IPS-18c (cell line): ENCODE results near the gene PDK1.
A peak's percentile ranks its signal among the peaks of the same experiment; 100 is the strongest.
"Not testable (repeated sequence)": the region's sequence is repeated elsewhere in the genome, so short reads cannot be mapped to it uniquely, and the experiment has no call there.

Experiments
- H3K4me3 ChIP-seq: 2 replicates; pipeline ENCODE4 v1.7.0; 2013; ENCODE audit warnings: low read depth, mild to moderate bottlenecking, low read length, moderate library complexity; ENCODE audit not compliant: insufficient read depth
- H3K9me3 ChIP-seq: one replicate; pipeline ENCODE4 v1.6.1; 2013; ENCODE audit warnings: mild to moderate bottlenecking, low read length, moderate library complexity; ENCODE audit not compliant: control insufficient read depth, insufficient read depth

The PDK1 gene

DNA sequence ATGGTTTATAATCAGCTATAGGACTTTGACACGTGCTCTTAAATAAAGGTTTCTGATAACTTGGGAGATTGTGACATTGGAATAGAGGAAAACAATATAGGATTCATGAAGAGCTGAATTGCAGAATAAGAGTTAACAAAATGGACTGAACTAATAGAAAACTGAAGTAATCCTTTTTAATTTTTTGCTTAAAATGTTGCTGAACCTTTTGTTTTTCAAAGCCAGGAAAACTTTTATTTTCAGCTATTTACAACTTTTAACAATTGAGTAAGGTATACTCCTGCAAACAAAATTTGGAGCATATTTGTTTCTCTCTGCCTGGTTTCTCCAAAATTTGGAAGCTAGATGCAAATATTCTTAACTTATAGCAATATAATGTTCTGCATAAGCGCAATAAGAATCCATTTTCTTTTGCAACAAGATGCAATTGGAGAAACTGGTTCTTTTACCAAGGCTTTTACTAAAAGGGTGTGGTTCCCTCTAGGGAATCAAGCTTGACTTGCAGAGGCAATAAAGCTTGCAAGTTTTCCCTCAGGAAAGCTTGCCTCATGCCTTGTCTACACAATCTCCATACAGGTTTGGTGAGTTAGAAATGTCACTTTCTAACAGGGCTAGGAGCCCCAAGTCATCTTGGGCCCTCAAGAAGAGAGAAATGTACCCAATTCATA lies 10.3 kb upstream of the PDK1 start:
- Histone ChIP-seq H3K9me3 (peaks cover 7% of the 10 kb centered on the region), H3K4me3 (no peak overlapping the region)

DNA sequence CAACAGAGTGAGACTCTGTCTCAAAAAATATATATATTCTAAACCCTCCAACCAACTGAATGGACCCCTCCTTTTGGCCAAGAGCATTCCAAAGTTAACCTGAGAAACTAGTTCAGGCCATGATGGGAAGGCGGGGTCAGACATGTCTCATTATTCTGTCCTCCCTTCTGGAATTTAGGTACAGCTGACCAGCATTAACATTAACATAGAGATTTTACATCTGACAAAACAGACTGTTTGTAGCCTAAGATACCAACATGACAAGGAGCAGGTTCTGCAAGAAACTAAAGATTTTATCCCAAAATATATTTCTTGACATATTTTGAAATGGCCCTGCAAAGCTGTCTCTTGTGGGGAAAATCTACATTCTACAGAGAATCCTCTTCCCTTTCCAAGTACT lies 6.8 kb upstream of the PDK1 start:
- peaks cover 3% of the 10 kb centered on the region for H3K9me3 ChIP-seq

DNA sequence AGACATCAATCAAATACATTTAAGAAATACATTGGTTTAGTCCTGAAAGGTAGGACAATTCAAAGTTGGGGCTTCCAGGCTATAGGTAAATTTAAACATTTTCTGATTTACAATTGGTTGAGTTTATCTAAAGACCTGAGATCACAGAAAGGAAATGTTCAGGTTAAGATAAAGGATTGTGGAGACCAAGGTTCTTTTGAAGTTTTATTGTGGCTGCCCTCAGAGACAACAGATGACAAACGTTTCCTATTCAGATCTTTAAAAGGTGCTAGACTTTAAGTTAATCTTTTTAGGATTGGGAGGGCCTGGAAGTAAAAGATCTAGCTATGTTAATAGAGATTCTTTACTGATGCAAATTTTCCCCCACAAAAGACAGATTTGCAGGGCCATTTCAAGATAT lies 6.1 kb upstream of the PDK1 start:
- H3K4me3 ChIP-seq, H3K9me3 ChIP-seq: not testable (repeated sequence)

More for the DNA sequence above, 6.8 kb upstream of the PDK1 start:
- no peak overlapping the region for H3K4me3 ChIP-seq

DNA sequence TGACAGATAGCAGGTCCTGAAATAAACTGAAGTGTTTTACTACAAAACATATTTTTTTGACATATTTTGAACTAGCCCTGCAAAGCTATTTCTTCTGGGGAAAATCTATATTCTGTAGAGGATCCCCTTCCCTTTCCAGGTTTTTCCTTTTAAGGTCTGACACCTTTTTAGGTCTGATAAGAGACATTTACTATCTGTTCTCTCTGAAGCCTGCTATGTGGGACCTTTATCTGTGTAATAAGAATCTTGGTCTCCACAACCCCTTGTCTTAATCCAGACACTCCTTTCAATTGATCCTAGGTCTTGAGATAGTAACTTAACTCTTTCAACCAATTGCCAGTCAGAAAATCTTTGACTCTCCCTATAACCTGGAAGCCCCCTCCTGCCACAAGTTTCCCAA lies 5.5 kb upstream of the PDK1 start:
- no peak overlapping the region for H3K4me3 ChIP-seq
- peaks cover 3% of the 10 kb centered on the region for H3K9me3 ChIP-seq

DNA sequence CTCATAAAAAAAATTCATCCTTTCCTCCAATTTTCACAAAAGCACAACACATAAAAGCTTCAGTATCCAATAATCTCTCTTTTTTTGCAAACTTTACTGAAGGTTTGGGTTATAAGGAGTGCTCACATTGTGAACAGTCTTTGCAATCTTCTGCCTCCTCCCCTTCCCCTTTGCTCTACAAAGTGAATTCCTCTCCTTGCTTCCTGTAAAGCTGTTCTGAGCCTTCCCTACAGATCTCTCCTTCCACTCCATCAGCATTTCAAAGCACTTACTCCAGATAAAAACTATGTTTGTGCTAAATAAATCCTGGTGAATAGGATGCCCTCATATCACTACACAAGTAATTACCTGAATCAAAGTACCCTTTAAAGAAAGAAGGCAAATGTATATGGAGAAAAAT lies 4.6 kb upstream of the PDK1 start:
- Histone ChIP-seq H3K4me3 (no peak overlapping the region), H3K9me3 (peaks cover 3% of the 10 kb centered on the region)

DNA sequence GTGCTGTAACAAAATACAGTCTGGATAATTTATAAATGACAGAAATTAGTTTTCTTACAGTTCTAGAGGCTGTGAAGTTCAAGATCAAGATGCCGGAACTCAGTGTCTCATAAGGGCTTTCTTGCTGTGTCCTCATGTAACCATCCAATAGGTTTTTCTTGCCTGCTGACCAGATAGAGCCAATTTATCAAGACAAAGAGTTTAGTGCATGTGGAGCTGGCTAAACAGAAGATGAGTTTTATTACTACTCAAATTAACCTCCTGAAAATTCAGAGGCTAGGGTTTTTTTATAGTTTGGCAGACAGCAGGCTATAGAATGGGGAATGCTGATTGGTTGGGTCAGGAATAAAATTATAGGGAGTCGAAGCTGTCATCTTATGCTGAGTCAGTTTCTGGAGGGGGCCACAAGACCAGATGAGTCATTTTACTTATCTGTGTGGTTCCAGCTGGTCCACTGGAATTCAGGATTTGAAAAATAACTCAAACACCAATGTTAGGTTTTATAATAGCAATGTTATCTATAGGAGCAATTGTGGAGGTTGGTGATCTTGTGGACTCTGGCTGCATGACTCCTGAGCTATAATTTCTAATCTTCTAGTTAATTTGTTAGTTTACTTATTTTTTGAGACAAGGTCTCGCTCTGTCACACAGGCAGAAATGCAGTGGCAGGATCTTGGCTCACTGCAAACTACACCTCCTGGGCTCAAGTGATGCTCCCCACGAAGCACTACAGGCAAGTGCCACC lies 3.2 kb upstream of the PDK1 start:
- H3K4me3 ChIP-seq = no peak overlapping the region
- H3K9me3 ChIP-seq = peaks cover 3% of the 10 kb centered on the region

DNA sequence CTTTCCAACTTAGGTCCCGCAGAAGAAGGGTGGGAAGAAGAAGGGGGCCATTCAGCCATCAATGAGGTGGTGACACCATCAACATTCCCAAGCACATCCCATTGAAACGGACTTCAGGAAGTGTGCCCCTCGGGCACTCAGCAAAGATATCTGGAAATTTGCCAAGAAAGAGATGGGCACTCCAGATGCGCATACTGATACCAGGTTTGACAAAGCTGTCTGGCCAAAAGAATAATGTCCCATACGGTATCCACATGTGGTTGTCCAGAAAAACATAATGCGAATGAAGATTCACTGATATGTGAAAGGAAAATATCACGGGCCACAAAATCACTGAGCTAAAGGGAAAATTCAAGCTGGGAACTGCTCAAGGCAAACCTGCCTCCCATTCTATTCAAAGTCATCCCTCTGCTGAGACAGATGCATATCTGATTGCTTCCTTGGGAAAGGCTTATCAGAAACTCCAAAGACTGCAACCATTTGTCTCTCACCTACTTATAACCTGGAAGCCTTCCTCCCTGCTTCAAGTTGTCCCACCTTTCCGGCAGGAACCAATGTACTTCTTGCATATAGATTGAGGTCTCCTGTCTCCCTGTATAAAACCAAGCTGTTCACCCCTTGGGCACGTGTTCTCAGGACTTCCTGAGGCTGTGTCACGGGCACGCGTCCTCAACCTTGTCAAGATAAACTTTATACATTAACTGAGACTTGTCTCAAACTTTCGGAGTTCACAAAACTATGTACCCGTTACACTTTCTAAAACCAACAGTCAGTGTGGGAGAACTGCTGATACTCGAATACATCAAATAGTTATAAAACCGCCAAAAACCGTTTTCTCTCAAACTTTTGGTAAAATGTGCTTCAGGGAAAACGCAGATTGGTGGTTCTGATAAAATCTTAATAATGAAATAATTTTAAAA lies 1.3 kb upstream of the PDK1 start:
- Histone ChIP-seq H3K9me3 (no peaks in the 10 kb centered on the region), H3K4me3 (peak overlapping the region; percentile 94; the same call in 1 of the 2 replicates)

DNA sequence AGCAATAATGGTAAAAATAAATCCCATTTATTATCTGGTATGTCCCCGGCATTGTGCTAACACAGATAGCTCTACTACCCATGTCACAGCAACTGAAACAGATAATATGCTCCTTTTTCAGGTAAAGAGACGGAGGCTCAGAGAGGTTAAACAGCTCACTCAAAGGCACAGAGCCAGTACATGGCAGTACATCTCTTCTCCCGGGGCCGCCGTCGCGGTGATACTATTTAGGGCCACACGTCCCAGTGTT lies 693 bp upstream of the PDK1 start:
- Histone ChIP-seq H3K4me3 (peak overlapping the region; percentile 94), H3K9me3 (no peaks in the 10 kb centered on the region)

DNA sequence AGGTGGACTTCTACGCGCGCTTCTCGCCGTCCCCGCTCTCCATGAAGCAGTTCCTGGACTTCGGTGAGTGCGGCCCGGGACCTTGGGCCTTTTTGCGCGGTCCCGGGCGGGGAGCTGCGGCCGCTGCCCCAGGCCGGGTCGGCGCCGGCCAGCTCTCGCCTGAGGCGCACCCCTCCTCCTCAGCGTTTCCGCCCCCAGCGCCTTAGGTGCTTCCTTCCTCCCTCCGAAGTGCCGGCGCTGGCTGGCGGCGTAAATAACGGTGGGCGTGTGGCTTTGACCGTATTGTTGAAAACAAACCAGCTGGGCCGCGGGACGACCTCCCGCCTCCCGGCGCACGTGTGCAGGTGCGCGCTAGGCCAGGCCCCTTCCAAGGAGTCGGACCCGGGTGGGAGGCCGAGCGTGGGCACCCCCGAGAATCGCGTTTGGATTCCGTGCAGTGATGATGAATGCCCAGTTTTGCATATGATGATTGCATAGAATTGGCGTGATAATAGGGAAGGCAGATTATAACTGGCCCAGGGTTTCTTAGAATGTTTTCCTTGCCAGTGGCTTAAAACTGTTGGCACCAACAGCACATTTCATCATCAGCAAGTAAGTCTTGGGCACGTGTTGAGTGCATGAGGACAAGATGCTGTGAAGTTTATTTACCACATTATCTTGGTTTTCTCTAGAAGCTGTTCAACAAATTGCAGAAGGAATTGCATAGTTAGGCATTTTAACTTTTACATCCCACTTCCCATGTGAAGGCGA lies 569 bp downstream of the PDK1 start:
- no peaks in the 10 kb centered on the region for H3K9me3 ChIP-seq
- H3K4me3 ChIP-seq = peak overlapping the region; percentile 94

DNA sequence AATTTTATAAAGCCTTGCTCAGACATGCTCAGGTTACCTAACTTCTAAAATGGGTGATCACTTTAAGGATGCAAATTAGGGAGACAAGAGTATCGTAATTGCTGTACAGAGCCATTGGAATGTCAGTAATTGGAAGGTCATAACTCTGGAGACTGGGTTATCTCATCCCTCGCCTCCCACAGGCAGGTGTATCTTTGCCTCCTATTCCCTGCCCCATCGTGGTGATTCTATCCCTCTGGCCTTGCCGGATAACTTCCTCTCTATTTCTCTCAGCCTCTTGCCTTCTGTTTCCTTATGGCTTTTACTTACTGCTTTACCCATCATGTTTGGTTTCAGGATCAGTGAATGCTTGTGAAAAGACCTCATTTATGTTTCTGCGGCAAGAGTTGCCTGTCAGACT lies 2.5 kb downstream of the PDK1 start:
- Histone ChIP-seq H3K9me3 (no peaks in the 10 kb centered on the region), H3K4me3 (0 out of 2 replicates have a peak overlapping the region, but pooled peaks have one; percentile 17)

DNA sequence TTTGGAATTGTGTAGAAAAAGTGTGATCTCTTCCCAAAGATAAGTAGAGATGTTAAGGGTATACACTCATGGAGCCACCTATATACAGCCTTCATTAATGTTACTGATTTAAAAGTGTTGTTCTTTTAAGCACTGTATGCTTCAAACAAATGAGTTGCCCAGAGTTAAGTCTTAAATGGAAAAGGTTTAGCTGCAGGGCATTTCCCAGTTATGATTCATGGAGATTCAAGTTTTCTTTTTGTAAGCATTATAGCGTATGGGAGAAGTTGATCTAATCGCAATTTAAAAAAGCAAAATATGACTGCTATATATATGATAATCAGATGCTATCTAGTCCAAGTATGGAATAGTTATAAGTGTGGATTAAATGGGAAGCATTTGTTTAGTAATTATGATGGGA lies 4.8 kb downstream of the PDK1 start:
- Histone ChIP-seq H3K4me3 (no peak overlapping the region), H3K9me3 (no peaks in the 10 kb centered on the region)

DNA sequence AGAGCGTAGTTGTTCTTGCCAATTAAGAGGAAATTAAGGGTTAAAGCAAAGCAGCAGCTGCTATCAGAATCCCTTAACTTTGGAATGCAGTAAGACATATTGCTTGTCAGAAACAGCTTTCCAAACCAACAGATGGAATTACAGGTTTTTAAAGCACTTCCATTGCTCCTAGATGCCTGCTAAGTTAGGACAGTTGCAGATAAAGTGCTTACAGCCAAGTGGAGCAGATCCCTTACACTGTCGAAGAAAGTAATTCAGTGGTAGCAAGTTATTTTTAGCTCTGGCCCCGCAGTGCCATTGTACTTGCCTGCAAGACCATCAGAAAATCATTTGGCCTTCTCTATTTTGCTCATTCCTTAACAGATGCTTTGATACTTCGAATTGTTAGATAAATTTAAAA lies 5.4 kb downstream of the PDK1 start:
- no peaks in the 10 kb centered on the region for H3K9me3 ChIP-seq
- no peak overlapping the region for H3K4me3 ChIP-seq

DNA sequence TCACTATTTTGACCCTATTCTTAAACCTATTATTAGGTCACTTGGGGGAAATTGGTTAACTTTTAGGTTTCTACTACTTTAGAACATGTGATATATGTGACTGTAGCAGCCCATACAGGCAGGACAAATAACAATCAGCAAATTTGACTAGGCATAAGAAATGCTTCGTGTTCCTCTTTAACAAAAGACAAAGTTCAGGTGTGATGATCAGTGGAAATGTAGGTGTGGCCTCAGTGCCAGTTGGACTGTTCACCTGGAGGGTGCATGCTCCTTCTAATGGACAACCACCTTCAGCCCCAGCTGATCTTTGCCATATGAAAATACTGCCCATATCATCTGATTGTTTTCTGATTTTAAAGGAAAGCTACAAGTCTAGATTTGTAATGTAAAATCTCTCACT lies 6.4 kb downstream of the PDK1 start:
- H3K4me3 ChIP-seq = no peak overlapping the region
- H3K9me3 ChIP-seq = no peaks in the 10 kb centered on the region

DNA sequence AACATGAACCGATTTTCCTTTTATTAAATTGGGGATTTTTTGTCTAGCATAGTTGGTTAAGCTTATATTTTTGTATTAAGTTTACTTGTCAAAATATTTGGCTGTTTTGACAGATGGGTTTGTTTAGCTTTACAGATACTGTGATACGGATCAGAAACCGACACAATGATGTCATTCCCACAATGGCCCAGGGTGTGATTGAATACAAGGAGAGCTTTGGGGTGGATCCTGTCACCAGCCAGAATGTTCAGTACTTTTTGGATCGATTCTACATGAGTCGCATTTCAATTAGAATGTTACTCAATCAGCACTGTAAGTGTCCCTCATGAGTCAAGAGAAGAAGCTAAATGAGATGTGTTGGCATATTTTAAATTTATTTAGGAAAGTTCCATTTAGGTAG lies 8.5 kb downstream of the PDK1 start:
- no peaks in the 10 kb centered on the region for H3K9me3 ChIP-seq

DNA sequence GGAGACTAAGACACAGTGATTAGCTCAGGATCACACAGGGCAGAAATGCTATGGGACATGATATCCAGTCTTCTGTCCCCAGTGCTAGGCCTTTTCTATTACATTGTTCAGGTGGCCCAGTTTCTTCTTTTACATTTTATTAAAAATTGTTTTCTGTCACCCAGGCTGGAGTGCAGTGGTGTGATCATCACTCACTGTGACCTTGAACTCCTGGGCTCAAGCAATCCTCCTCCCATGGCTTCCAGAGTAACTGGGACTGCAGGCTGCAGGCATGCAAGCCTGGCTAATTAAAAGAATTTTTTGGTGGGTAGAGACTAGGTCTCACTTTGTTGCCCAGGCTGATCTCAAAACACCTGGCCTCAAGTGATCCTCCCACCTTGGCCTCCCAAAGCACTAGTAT lies 15.4 kb downstream of the PDK1 start:
- Histone ChIP-seq H3K4me3 (no peak overlapping the region), H3K9me3 (no peaks in the 10 kb centered on the region)

More for the DNA sequence above, 8.5 kb downstream of the PDK1 start:
- H3K4me3 ChIP-seq = no peak overlapping the region

DNA sequence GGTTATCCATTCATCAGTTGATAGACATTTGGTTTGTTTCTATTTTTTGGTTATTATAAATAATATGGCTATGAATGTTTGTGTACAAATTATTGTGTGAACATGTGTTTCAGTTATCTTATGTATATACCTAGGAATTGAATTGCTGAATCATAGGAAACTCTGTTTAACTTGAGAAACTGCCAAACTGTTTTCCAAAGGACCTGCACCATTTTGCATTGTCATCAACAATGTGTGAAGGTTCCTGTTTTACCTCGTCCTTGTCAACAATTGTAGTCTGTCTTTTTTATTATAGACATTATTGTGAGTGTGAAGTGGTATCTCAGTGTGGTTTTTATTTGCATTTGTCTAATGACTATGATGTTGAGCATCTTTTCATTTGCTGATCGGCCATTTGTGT lies 17.1 kb downstream of the PDK1 start:
- Histone ChIP-seq H3K9me3 (no peaks in the 10 kb centered on the region), H3K4me3 (no peak overlapping the region)

DNA sequence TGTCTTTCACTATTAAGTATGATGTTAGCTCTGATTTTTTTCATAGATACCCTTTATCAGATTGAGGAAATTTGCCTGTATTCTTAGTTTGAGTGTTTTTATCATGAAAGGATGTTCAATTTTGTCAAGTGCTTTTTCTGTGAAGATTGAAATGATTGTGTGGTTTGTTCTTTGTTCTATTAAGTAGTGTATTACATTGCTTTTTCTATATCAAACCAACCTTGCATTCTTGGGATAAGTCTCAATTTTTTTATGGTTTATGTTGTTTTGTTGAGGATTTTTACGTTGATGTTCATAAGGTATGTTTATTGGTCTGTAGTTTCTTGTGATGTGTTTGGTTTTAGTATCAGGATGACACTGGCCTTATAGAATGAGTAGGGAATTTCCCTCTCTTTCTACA lies 19.1 kb downstream of the PDK1 start:
- no peaks in the 10 kb centered on the region for H3K9me3 ChIP-seq
- no peak overlapping the region for H3K4me3 ChIP-seq
